ENCODE data around the gene STRBP.
"Not testable (repeated sequence)": the region's sequence is repeated elsewhere in the genome, so short reads cannot be mapped to it uniquely, and the experiment has no call there.

Gene STRBP

GRCh38 chr9:123282362-123283047 is 14.1 kb upstream of the STRBP start:
- no peak for DNase-seq

DNA sequence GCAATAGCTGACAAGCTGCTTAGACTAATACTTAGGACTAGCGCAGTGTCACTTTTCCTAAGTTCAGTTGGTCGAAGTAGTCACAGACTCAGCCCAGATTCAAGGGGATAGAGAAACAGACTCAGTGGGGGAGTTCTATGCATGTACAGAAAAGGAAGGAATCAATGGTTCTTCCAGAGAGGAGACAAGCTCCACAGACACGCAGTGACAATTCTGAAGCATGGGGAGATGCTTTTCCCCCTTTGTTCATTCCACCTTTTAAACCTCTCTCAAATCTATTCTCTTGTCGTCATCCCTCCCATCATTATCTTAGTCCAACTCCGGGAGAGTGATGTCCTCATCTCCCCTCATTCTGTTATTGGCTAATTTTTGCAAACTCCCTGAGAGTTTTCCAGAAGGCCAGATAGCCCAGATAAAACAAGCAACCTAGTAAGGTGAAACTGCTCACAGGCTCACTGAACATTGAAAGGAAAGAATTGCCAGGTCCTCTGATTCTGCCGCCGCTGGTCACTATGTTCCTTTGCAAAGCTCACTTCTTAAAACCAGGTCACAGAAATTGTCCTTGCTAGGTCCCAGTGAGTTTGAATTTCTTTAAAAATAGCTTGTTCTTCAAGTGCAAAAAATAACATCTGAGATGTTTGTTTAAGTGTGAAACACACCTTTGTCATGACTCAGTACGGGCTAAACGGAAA is 13.4 kb upstream of the STRBP start:
- DNase-seq: no peak

DNA sequence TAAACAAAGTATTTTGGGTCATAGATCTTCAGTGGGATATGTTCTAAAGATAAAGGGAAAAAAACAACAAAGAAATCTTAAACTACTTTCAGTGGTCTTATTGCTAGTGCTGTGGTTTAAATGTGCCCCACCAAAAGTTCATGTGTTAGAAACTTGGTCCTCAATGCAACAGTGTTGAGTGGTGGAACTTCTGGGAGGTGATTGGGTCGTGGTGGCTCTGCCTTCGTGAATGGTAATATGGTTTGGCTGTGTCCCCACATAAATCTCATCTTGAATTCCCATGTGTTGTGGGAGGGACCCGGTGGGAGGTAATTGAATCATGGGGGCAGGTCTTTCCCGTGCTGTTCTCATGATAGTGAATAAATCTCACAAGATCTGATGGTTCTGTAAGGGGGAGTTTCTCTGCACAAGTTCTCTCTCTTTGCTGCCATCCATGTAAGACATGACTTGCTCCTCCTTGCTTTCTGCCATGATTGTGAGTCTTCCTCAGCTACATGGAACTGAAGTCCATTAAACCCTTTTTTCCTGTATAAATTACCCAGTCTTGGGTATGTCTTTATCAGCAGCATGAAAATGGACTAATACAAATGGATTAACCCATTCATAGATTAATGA is 10.6 kb upstream of the STRBP start:
- DNase-seq: not testable (repeated sequence)

DNA sequence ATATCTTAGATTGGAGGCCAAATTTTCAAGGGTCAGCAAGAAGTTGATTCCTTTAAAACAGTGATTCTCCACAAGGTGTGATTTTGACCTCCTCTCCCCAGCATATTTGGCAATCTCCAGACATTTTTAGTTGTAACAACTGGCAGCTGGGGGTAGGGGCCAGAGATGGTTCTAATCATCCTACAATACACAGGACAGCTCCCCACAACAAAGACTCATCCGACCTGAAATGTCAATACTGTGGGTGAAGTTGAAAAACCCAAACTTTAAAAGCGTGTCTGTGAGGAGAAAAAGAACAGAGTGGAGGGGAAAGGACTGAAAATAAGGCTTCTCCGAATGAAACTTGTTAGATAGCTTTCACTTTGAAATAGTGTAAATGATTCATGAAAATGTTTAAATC is 10.0 kb upstream of the STRBP start:
- DNase-seq: no peak

DNA sequence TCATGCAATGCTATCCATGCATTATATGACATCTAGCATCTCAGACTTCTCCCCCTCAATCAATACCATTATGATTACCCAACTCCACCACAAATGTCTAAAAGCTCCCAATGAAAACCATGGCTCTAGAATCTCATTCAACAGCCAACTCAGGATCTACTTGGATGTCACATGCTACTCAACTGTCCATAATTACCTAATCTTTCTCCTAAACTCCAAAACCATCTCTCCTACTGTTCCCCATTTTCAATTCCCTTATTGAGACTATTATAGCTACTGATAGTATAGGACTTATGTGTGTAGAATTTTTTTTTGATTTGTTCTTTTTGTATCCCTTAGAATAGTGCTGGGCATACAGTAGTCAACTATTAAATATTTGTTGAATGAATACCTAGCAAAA is 8.2 kb upstream of the STRBP start:
- DNase-seq: no peak

- DNase-seq: not testable (repeated sequence)
Observed at GRCh38 chr9:123271133-123271532, 2.7 kb upstream of the STRBP start.

- no peak for DNase-seq
Observed at GRCh38 chr9:123269281-123269680, 895 bp upstream of the STRBP start.

GRCh38 chr9:123268199-123268464 is 254 bp downstream of the STRBP start:
- DNase-seq: no peak

DNA sequence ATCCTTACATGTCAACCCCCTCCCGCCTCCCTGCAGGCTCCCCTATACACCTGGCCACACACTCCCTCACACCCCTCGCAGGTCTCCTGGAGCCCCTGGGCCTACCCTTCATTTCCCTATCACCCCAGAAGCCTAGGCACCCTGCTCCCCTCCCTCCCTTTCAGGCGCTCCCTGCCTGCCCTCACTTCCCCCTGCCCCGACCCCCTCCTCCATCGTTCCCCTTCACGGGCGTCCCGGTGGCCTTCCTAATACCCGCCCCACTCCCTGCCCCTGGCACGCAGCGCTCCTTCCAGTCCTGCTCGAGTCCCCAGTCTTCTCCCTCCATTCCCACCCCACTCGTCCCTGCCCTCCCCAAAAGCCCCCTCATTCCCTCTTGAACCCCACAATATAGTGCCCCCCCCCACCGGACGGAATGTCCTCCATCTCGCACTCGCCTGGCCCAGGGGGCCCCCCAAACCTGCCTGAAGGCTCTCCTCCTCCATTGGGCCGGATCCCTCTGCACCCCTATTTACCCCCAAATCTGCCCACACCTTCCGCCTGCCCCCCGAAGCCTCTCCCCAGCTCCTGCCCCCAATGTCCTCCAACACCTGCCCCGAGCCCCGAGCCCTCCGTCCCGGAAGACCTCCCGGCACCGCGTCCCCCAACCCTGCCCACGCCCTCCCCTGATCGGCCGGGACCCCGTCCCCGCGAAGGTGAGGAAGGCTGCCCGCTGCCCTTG is 746 bp downstream of the STRBP start:
- peak in 1 of 5 experiments; percentile 7 for DNase-seq

DNA sequence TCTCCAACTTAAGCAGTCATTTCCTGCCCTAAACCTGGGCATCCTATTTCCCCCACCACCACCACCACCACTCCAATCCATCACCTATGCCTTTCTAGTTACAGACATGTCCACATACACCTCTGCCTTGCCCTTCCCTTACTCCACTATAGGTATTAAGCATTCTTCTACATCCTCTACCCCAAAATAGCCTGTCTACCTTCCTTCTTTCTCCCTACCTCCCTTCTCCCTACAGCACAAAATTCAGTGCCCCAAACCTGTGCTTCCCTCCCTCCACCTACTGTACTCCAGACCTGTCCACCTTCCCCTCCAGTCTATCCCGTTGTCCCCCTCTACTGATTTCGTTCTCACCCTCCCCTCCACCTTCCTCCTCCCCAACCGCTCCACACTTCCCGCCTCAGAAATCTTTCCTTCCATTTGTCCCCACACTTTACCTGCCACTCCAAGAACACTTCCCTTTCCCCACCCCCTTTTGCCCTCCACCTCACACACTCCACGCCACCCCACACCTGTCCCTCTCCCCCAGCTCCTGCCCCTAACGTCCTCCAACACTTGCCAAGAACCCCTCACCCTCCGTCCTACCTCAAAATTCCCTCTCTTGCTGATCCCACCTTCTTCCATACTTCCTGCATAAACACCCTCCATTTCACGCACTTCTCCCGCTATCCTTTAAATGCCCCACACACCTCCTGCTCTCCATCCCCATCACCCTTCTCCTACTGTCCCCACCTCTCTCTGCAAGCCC is 1.6 kb downstream of the STRBP start:
- DNase-seq: no peak

DNA sequence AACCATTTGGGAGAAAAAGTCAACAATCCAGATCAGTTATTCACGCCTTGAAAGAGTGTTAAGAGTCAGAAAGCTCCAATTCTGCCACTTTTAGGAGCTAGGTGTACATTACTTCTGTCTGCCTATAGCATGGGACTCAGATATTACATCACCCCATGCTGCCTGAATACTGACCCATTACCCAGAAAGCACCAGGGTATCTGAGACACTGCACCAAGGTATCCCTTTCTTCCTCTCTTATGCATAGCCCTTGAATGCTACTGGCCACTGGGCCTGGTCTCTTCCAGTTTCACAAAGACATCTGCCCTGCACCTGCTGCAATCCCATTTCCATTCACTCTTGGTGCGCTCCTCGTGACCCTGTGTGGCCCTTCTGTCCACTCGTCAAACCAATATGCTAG is 2.6 kb downstream of the STRBP start:
- no peak for DNase-seq

DNA sequence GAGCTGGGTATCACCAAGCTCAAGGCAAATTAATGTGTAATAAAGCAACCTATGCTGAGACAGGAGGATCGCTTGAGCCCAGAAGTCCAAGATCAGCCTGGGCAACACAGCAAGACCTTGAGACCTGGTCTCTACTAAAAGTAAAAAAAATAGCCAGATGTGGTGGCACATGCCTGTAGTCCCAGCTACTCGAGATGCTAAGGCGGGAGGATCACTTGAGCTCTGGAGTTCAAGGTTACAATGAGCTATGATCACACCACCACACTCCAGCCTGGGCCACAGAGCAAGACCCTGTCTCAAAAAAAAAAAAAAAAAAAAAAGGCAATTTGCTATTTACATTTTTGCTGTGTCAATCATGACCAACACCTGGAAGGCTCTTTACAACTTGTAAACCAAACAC is 5.2 kb downstream of the STRBP start:
- no peak for DNase-seq

- no peak for DNase-seq
Observed at GRCh38 chr9:123262338-123262737, 6.0 kb downstream of the STRBP start.

GRCh38 chr9:123261006-123261677 is 7.2 kb downstream of the STRBP start:
- DNase-seq: no peak

GRCh38 chr9:123260340-123260739 is 8.0 kb downstream of the STRBP start:
- DNase-seq: no peak

GRCh38 chr9:123257276-123257675 is 11.1 kb downstream of the STRBP start:
- no peak for DNase-seq

DNA sequence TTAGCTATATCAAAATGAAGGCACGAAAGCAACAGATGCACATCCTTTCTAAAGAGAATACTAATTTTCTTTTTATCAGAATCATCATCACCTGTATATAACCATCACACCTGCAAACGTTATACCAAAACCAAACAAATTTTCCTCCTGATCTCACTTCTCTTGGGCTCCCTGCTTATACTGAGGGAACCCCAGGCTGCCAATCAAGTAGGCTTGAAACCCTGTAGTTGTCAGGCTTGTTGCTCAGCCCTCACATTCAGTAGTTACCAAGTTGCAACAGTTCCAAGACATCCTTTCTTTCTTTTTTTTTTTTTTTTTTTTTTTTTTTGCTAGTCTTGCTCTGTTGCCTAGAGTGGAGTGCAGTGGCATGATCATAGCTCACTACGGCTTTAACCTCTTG is 12.7 kb downstream of the STRBP start:
- no peak for DNase-seq

- DNase-seq: no peak
Observed at GRCh38 chr9:123253204-123253603, 15.2 kb downstream of the STRBP start.

DNA sequence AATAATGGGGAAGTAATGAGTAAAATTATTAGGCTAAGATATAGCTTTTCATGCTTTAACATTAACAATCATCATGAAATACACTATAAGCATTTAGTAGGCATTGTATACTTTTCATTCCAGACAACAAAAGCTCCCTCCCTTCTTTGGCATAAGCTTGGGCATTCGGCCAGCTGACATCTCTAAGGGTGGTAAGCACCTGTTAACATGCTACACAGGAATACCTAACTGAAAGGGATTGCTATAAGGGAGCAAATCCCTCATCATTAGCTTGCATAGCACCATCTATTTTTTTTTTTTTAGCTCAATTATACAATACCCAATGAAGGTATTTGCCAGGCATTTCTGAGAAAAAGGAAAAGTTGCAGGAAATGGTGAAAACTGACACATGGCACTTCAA is 16.6 kb downstream of the STRBP start:
- no peak for DNase-seq

DNA sequence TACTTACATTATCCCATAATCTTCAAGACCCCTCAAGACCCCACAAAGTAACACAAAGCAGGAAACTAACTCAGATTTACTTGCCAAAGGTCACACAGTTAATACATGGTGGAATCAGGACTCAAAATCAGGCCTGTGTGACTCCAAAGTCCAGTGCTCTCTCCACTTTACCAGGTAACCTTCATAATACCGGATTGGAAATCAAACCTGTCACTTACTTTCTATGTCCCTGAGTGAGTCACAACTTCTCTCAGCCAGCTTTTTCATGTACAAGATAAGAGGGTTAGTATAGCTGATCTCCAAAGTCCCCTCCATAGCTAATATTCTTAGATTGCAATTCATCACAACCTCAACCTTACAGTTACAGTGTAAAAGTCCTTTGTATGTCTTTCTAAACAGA is 17.1 kb downstream of the STRBP start:
- no peak for DNase-seq

DNA sequence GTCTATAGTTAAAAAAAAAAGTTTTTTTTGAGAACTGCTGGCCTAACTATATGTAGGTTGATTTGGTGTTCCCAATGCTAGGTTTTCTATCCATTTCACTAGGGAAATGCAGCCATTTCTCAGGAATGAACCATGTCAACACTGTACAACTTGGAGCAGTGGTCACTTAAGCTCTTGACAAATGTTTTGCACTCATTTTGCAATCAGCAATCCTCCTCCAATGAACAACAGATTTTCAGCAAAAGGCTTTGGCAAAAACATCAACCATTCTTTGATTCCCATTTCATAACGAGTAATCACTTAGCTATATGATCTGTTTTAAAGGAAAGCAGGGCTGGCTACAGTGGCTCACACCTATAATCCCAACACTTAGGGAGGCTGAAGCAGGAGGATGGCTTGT is 17.9 kb downstream of the STRBP start:
- DNase-seq: no peak

DNA sequence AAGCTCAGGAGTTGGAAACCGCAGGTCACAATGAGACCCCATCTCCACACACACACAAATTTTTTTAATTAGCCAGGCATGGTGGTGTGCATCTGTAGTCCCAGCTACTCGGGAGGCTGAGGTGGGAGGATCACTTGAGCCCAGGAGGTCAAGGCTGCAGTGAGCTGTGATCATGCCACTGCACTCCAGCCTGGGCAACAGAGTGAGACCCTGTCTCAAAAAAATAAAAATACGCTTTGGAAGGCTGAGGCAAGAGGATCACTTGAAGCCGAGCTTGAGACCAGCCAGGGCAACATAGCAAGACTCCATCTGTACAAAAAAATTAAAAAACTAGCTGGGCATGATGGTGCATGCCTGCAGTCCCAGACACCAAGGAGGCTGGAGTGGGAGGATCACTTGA is 19.2 kb downstream of the STRBP start:
- DNase-seq: not testable (repeated sequence)

DNA sequence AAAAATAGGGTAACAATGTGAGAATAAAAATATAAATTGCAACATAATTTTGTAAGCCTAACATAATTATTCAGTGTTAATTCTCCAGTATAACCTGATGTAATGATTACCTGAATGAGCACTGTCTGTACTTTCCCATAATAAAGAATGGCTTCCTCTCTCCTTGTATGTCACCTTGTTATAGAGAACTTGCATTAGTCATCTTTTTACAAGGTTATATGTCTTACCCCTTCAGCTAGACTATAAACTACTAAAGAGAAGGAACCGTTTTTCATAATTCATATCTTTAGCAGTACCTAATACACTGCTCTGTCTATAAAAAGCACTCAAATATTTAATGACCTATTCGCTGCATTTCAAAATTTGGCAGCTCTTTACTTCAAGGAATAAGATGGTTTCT is 19.8 kb downstream of the STRBP start:
- no peak for DNase-seq
